ENCODE measurements around the gene ZNF793.

The ZNF793 gene

GRCh38 chr19:37506387-37507166 lies at the start of gene ZNF793:
Gene ZNF793 (plus strand): TSS chr19:37506939. CDS start chr19:37523440, 16,501 bp downstream.
- TF ChIP-seq, protein P1, sequence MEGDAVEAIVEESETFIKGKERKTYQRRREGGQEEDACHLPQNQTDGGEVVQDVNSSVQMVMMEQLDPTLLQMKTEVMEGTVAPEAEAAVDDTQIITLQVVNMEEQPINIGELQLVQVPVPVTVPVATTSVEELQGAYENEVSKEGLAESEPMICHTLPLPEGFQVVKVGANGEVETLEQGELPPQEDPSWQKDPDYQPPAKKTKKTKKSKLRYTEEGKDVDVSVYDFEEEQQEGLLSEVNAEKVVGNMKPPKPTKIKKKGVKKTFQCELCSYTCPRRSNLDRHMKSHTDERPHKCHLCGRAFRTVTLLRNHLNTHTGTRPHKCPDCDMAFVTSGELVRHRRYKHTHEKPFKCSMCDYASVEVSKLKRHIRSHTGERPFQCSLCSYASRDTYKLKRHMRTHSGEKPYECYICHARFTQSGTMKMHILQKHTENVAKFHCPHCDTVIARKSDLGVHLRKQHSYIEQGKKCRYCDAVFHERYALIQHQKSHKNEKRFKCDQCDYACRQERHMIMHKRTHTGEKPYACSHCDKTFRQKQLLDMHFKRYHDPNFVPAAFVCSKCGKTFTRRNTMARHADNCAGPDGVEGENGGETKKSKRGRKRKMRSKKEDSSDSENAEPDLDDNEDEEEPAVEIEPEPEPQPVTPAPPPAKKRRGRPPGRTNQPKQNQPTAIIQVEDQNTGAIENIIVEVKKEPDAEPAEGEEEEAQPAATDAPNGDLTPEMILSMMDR (IDR thresholded peaks at IDR 0.05; ENCODE audit: low read length, missing control alignments), result no peak
- peak within 1 kb of the TSS; percentile 74 for H3K4me3 ChIP-seq (replicated peaks; ENCODE audit: low read depth, low read length)
- DNase-seq (ENCODE audit: low read depth), result peak; percentile 85

- peak; percentile 42 for DNase-seq (ENCODE audit: low read depth)
- H3K4me3 ChIP-seq (replicated peaks; ENCODE audit: low read depth, low read length), result peak overlapping the region; percentile 92
- TF ChIP-seq, protein P1 (IDR thresholded peaks at IDR 0.05; ENCODE audit: low read length, missing control alignments), result no peak
These were observed 40.4 kb upstream of the ZNF793 start for GRCh38 chr19:37466277-37466797.

DNA sequence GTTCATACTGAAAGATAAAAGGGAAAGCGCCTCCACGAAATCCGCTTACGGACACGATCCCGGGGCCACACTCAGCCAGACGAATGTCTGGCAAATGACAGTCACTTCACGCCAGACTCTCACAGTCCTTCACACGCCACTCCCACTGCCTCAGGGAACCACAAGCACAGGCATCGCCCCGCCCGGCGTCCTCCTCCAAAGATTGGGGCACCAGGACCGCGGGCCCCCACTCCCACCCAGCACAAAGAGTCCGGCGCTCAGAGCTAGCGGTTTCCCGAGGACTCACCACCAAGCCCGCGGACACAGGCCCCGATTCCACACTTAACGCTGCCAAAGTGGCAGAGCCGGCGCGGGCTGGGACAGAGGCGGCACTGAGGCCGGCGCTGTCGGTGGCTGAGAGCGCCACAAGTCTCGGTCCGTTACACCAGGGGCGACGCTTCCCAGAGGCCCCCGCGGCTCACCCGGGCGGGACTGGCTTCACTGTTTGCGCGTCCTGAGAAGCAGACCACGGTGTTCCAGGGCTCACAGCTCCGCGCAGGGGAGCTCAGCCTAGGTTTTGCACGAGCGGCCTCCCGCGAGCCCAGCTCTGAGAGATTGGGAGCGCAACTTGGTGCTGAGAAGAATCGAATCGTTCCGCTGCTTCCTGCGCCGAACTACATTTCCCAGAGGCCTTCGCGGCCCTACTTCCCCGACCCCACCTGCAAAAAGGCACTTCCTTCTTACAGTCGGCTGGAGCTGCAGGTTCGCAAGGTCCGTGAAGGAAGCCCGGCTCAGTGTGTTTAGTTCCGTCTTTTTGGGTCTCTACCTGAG lies 39.7 kb upstream of the ZNF793 start, which contains the start of gene ZNF569:
Gene ZNF569, minus strand, starts transcription at position 647 of the 810 bp plus-strand sequence. CDS start 22,523 bp downstream, outside the sequence.
- peak; percentile 97 for DNase-seq (ENCODE audit: low read depth)
- peak within 1 kb of the TSS; percentile 98 for H3K4me3 ChIP-seq (replicated peaks; ENCODE audit: low read depth, low read length)

DNA sequence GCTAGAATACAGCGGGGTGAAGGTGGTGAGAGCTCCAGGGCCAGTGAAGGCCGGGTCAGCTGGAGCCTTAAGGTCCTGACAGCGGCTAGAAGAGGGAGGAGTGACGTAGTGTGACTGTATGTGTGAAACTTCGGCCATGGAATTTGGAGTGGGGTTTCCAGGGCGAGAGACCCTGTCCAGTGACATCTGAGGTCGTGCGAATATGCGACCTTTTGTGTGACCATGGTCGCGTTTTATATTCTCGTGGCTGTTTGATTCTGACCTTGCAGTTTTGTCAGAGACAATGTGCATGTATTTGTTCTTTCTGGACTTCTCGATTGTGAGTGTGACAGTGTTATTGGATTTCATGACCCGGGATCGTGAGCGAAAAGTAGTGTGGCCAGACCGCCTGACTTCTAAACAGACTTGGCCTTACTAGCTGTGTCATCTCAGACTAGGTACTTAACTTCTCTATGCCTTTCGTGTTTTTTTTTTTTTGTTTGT lies 39.1 kb upstream of the ZNF793 start:
- TF ChIP-seq, protein P1 (IDR thresholded peaks at IDR 0.05; ENCODE audit: low read length, missing control alignments), result no peak
- no peak for DNase-seq (ENCODE audit: low read depth)

More for the DNA sequence above, 39.7 kb upstream of the ZNF793 start, which contains the start of gene ZNF569:
- TF ChIP-seq, protein P1 (IDR thresholded peaks at IDR 0.05; ENCODE audit: low read length, missing control alignments), result no peak

GRCh38 chr19:37468961-37469777 lies 37.6 kb upstream of the ZNF793 start, which contains the start of gene ZNF570:
Gene ZNF570 (plus strand): TSS chr19:37469356. CDS start chr19:37470355, 999 bp downstream.
- DNase-seq (ENCODE audit: low read depth), result peak; percentile 91
- TF ChIP-seq, protein P1 (IDR thresholded peaks at IDR 0.05; ENCODE audit: low read length, missing control alignments), result no peak
- peak within 1 kb of the TSS; percentile 98 for H3K4me3 ChIP-seq (replicated peaks; ENCODE audit: low read depth, low read length)

More for the DNA sequence above, 39.1 kb upstream of the ZNF793 start:
- peak overlapping the region; percentile 92 for H3K4me3 ChIP-seq (replicated peaks; ENCODE audit: low read depth, low read length)

- peak overlapping the region; percentile 98 for H3K4me3 ChIP-seq (replicated peaks; ENCODE audit: low read depth, low read length)
- TF ChIP-seq, protein P1 (IDR thresholded peaks at IDR 0.05; ENCODE audit: low read length, missing control alignments), result no peak
- no peak for DNase-seq (ENCODE audit: low read depth)
These were observed 36.5 kb upstream of the ZNF793 start for GRCh38 chr19:37470216-37470615.

Measured in fibroblast of pulmonary artery (primary cell).